Activated CD4-positive, alpha-beta memory T cell treated with anti-CD3 and anti-CD28 coated beads, Interleukin-2, amount 10 ng/mL, durations not matched to agents 7 days and 5 days (primary cell): Measurements from ENCODE around the gene AQP10. TPM values are rescaled to one million over a fixed set of nuclear protein-coding genes. Genes with fewer than 3 reads are reported as not detected.
"Not testable (repeated sequence)": the region's sequence is repeated elsewhere in the genome, so short reads cannot be mapped to it uniquely, and the experiment has no call there.

Experiments
- CTCF ChIA-PET: fragments of 350-600 bp; sonication (Branson Sonifier 250); formaldehyde crosslinking; loops from one replicate; lab custom pipeline; 2021; ENCODE audit warnings: antibody characterized with exemption, inconsistent platforms; lab: Charles Lee
- POLR2A ChIA-PET: fragments of 350-600 bp; sonication (Branson Sonifier 250); formaldehyde crosslinking; loops from one replicate; lab custom pipeline; 2021; ENCODE audit warnings: antibody characterized with exemption; lab: Charles Lee
- DNase-seq: peaks from one replicate; pipeline ENCODE4 v3.0.0-alpha.2; 2020
- H3K27ac Mint-ChIP-seq: one replicate; pipeline ENCODE4 v1.8.0; 2021; ENCODE audit warnings: mild to moderate bottlenecking, mixed read lengths
- H3K27me3 Mint-ChIP-seq: one replicate; pipeline ENCODE4 v1.8.0; 2021; ENCODE audit warnings: mixed read lengths
- H3K36me3 Mint-ChIP-seq: one replicate; pipeline ENCODE4 v1.8.0; 2021; ENCODE audit warnings: low read depth, mixed read lengths
- H3K4me1 Mint-ChIP-seq: one replicate; pipeline ENCODE4 v1.8.0; 2021; ENCODE audit warnings: mixed read lengths
- H3K4me3 Mint-ChIP-seq: one replicate; pipeline ENCODE4 v1.8.0; 2021; ENCODE audit warnings: mild to moderate bottlenecking, mixed read lengths
- H3K9me3 Mint-ChIP-seq: one replicate; pipeline ENCODE4 v1.8.0; 2021; ENCODE audit warnings: mixed read lengths
- total RNA-seq, 2 experiments: library from RNA; stranded (reverse); gene quantifications; one replicate each; pipeline ENCODE4 v1.2.3, GENCODE V29; 2021

AQP10 gene
- total RNA-seq, 2 experiments from 2014 or later, result not detected

- H3K27me3 Mint-ChIP-seq, result no peaks in the 10 kb centered on the region
- H3K9me3 Mint-ChIP-seq, result no peaks in the 10 kb centered on the region
- peak; percentile 93 for DNase-seq
- POLR2A ChIA-PET, result interaction anchor here (0.6 to 5.0 kb wide), 16 partner anchors 9 to 1947 kb away, joined by 3 to 71 read pairs (median 4); partner anchors contain the start of genes ATP8B2, HAX1, SMG5 and UBAP2L
- CTCF ChIA-PET, result interaction anchor here (0.5 to 6.6 kb wide), 63 partner anchors 10 to 939 kb away, joined by 3 to 197 read pairs (median 4); partner anchors contain the start of genes AQP10, ATP8B2, HAX1 and SLC39A1
- peaks cover 83% of the 10 kb centered on the region for H3K36me3 Mint-ChIP-seq
- peaks cover 89% of the 10 kb centered on the region for H3K4me1 Mint-ChIP-seq
- peak overlapping the region; percentile 81 for H3K27ac Mint-ChIP-seq
- peak overlapping the region; percentile 43 for H3K4me3 Mint-ChIP-seq
These were observed 14.3 kb downstream of the AQP10 start for GRCh38 chr1:154335025-154335714.

- peak overlapping the region; percentile 66 for H3K4me3 Mint-ChIP-seq
- peaks cover 89% of the 10 kb centered on the region for H3K4me1 Mint-ChIP-seq
- H3K36me3 Mint-ChIP-seq, result peaks cover 84% of the 10 kb centered on the region
- DNase-seq, result no peak
- CTCF ChIA-PET, result interaction anchor here (0.6 to 6.6 kb wide), 9 partner anchors 10 to 137 kb away, joined by 3 to 197 read pairs (median 12); partner anchors contain the start of genes ATP8B2 and HAX1
- H3K9me3 Mint-ChIP-seq, result no peaks in the 10 kb centered on the region
- peak overlapping the region; percentile 87 for H3K27ac Mint-ChIP-seq
- POLR2A ChIA-PET, result interaction anchor here (0.6 to 5.0 kb wide), 7 partner anchors 7 to 73 kb away, joined by 3 to 71 read pairs (median 4); partner anchors contain the start of gene ATP8B2
- no peaks in the 10 kb centered on the region for H3K27me3 Mint-ChIP-seq
These were observed 16.5 kb downstream of the AQP10 start for GRCh38 chr1:154337253-154337894.

- no peaks in the 10 kb centered on the region for H3K27me3 Mint-ChIP-seq
- H3K4me3 Mint-ChIP-seq, result no peak overlapping the region
- no peak for DNase-seq
- H3K36me3 Mint-ChIP-seq, result peaks cover 87% of the 10 kb centered on the region
- CTCF ChIA-PET, result interaction anchor here (0.6 to 6.6 kb wide), 2 partner anchors 13 to 48 kb away, joined by 3 to 197 read pairs; partner anchors contain the start of gene ATP8B2
- H3K27ac Mint-ChIP-seq, result peak overlapping the region; percentile 18
- POLR2A ChIA-PET, result interaction anchor here (1.3 to 2.5 kb wide), 3 partner anchors 11 to 14 kb away, joined by 3 to 6 read pairs (median 4); no protein-coding TSS in a partner anchor
- H3K9me3 Mint-ChIP-seq, result no peaks in the 10 kb centered on the region
- H3K4me1 Mint-ChIP-seq, result peaks cover 94% of the 10 kb centered on the region
These were observed 18.0 kb downstream of the AQP10 start for GRCh38 chr1:154338875-154339274.

DNA sequence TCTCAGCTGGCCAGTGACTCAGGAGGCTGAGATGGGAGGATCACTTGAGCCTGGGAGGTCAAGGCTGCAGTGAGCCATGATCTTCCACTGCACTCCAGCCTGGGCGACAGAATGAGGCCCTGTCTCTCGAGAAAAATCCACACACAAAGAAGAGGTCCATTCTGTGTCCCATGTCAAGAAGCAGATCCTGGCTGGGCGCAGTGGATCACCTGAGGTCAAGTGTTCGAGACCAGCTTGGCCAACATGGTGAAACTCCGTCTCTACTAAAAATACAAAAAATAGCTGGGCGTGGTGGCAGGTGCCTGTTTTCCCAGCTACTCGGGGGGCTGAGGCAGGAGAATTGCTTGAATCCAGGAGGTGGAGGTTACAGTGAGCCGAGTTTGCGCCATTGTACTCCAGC is 20.5 kb downstream of the AQP10 start:
- Mint-ChIP-seq H3K27ac (peak overlapping the region; percentile 61), H3K36me3 (peaks cover 91% of the 10 kb centered on the region), H3K4me1 (peaks cover 96% of the 10 kb centered on the region)
- H3K4me3 Mint-ChIP-seq, H3K9me3 Mint-ChIP-seq, H3K27me3 Mint-ChIP-seq, DNase-seq: not testable (repeated sequence)
- ChIA-PET CTCF (interaction anchor here (0.9 to 5.2 kb wide), 3 partner anchors 15 to 142 kb away, joined by 3 to 42 read pairs (median 8); partner anchors contain the start of gene ATP8B2), POLR2A (interaction anchor here (1.8 to 3.1 kb wide), 3 partner anchors 12 to 184 kb away, joined by 5 to 31 read pairs (median 11); partner anchors contain the start of gene UBAP2L)

GRCh38 chr1:154342132-154342531 is 21.2 kb downstream of the AQP10 start:
- DNase-seq, result no peak
- Mint-ChIP-seq H3K36me3 (peaks cover 95% of the 10 kb centered on the region), H3K9me3 (no peaks in the 10 kb centered on the region), H3K4me3 (peak overlapping the region; percentile 73), H3K4me1 (peaks cover 96% of the 10 kb centered on the region), H3K27ac (peak overlapping the region; percentile 93), H3K27me3 (no peaks in the 10 kb centered on the region)
- ChIA-PET POLR2A (interaction anchor here (0.9 to 3.1 kb wide), 10 partner anchors 10 to 612 kb away, joined by 3 to 31 read pairs (median 5); partner anchors contain the start of genes RPS27 and UBAP2L), CTCF (interaction anchor here (0.6 to 10.2 kb wide), 7 partner anchors 7 to 114 kb away, joined by 3 to 138 read pairs (median 6); partner anchors contain the start of gene ATP8B2)

DNA sequence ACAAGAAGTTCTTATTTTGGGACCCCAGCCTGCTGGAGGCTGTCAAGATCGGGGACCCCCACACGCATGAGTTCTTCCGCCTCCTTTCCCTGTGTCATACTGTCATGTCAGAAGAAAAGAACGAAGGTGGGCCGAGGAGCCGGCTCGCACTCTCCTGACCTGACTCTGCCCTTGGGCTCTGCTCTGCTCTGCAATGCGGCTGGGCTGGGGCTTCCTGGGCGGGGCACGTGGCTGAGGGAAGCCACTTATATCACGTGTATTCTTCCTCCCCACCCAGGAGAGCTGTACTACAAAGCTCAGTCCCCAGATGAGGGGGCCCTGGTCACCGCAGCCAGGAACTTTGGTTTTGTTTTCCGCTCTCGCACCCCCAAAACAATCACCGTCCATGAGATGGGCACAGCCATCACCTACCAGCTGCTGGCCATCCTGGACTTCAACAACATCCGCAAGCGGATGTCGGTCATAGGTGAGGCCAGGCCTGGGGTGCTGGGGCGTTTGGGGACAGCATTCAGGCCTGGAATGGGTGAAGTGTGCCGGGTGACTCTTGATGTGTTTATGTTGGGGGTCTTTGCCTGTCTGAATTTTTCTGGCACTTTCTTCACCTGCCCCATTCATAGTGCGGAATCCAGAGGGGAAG is 22.1 kb downstream of the AQP10 start:
- H3K27me3 Mint-ChIP-seq, result no peaks in the 10 kb centered on the region
- peaks cover 92% of the 10 kb centered on the region for H3K4me1 Mint-ChIP-seq
- peaks cover 95% of the 10 kb centered on the region for H3K36me3 Mint-ChIP-seq
- peak overlapping the region; percentile 73 for H3K4me3 Mint-ChIP-seq
- POLR2A ChIA-PET, result interaction anchor here (0.7 to 4.1 kb wide), 14 partner anchors 8 to 612 kb away, joined by 3 to 38 read pairs (median 5); partner anchors contain the start of genes RPS27 and UBAP2L
- peak; percentile 88 for DNase-seq
- peak overlapping the region; percentile 93 for H3K27ac Mint-ChIP-seq
- CTCF ChIA-PET, result interaction anchor here (0.7 to 10.2 kb wide), 13 partner anchors 8 to 204 kb away, joined by 3 to 138 read pairs (median 5); partner anchors contain the start of gene ATP8B2
- no peaks in the 10 kb centered on the region for H3K9me3 Mint-ChIP-seq

DNA sequence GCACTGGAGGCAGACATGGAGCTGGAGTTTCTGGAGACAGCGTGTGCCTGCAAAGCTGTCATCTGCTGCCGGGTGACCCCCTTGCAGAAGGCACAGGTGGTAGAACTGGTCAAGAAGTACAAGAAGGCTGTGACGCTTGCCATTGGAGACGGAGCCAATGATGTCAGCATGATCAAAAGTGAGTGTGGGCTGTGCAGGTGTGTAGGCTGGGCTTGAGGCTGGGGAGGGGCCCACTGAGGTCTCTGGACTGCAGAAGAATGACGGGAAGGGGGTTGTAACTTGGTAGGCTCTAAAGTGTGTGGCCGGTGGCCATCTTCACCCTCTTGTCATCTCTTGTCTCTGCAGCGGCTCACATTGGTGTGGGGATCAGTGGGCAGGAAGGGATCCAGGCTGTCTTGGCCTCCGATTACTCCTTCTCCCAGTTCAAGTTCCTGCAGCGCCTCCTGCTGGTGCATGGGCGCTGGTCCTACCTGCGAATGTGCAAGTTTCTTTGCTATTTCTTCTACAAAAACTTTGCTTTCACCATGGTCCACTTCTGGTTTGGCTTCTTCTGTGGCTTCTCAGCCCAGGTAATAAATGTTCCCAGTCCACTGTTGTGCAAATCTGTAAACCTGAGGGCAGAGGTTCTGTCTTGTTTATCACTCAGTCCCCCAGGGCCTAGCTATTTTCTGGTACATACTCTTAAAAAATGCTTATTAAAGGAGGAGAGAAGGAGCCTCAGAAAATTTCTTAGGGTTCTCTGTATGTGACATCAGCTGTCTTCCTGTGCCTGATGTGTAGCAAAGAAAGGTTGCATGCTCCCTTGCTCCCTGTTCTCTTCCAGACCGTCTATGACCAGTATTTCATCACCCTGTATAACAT is 24.3 kb downstream of the AQP10 start:
- peaks cover 93% of the 10 kb centered on the region for H3K36me3 Mint-ChIP-seq
- H3K27me3 Mint-ChIP-seq, result no peaks in the 10 kb centered on the region
- H3K4me3 Mint-ChIP-seq, result peak overlapping the region; percentile 73
- CTCF ChIA-PET, result interaction anchor here (0.6 to 10.2 kb wide), 20 partner anchors 9 to 201 kb away, joined by 3 to 138 read pairs (median 4); partner anchors contain the start of genes ATP8B2 and HAX1
- POLR2A ChIA-PET, result interaction anchor here (0.9 to 4.1 kb wide), 7 partner anchors 11 to 164 kb away, joined by 3 to 38 read pairs (median 4); partner anchors contain the start of genes ATP8B2 and HAX1
- peak overlapping the region; percentile 65 for H3K27ac Mint-ChIP-seq
- no peaks in the 10 kb centered on the region for H3K9me3 Mint-ChIP-seq
- H3K4me1 Mint-ChIP-seq, result peaks cover 75% of the 10 kb centered on the region
- peak; percentile 87 for DNase-seq

DNA sequence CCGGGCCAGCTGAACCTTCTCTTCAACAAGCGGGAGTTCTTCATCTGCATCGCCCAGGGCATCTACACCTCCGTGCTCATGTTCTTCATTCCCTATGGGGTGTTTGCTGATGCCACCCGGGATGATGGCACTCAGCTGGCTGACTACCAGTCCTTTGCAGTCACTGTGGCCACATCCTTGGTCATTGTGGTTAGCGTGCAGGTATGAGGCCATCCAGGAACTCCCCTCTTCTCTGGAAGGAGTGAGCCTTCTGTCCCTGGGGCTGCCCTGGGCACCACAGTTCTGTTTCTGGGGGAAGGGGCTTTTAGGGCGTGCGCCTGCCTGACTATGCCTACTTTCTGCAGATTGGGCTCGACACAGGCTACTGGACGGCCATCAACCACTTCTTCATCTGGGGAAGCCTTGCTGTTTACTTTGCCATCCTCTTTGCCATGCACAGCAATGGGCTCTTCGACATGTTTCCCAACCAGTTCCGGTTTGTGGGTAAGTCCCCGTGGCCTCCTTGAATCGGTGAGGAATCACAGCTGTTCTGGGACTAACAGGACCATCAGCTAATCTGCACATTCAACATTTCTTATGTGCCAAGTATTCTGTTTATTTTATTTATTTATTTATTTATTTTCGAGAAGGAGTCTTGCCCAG is 25.5 kb downstream of the AQP10 start:
- Mint-ChIP-seq H3K9me3 (no peaks in the 10 kb centered on the region), H3K27ac (no peak overlapping the region), H3K4me1 (peaks cover 65% of the 10 kb centered on the region), H3K27me3 (no peaks in the 10 kb centered on the region), H3K4me3 (no peak overlapping the region), H3K36me3 (peaks cover 85% of the 10 kb centered on the region)
- CTCF ChIA-PET, result interaction anchor here (1.2 to 10.2 kb wide), 6 partner anchors 11 to 134 kb away, joined by 3 to 138 read pairs (median 4); partner anchors contain the start of gene ATP8B2
- POLR2A ChIA-PET, result interaction anchor here (2.3 to 4.1 kb wide), 3 partner anchors 12 to 20 kb away, joined by 9 to 38 read pairs (median 22); partner anchors contain the start of gene ATP8B2
- DNase-seq, result no peak

GRCh38 chr1:154347961-154348360 is 27.1 kb downstream of the AQP10 start:
- peaks cover 63% of the 10 kb centered on the region for H3K4me1 Mint-ChIP-seq
- ChIA-PET CTCF (interaction anchor here (1.0 to 10.2 kb wide), 3 partner anchors 13 to 24 kb away, joined by 3 to 138 read pairs (median 3); no protein-coding TSS in a partner anchor), POLR2A (interaction anchor here (1.1 kb wide), 1 partner anchor 118 kb away, joined by 3 read pairs; no protein-coding TSS in a partner anchor)
- H3K9me3 Mint-ChIP-seq, result no peaks in the 10 kb centered on the region
- H3K27ac Mint-ChIP-seq, result no peak overlapping the region
- no peak overlapping the region for H3K4me3 Mint-ChIP-seq
- DNase-seq, result no peak
- H3K27me3 Mint-ChIP-seq, result no peaks in the 10 kb centered on the region
- peaks cover 76% of the 10 kb centered on the region for H3K36me3 Mint-ChIP-seq

DNA sequence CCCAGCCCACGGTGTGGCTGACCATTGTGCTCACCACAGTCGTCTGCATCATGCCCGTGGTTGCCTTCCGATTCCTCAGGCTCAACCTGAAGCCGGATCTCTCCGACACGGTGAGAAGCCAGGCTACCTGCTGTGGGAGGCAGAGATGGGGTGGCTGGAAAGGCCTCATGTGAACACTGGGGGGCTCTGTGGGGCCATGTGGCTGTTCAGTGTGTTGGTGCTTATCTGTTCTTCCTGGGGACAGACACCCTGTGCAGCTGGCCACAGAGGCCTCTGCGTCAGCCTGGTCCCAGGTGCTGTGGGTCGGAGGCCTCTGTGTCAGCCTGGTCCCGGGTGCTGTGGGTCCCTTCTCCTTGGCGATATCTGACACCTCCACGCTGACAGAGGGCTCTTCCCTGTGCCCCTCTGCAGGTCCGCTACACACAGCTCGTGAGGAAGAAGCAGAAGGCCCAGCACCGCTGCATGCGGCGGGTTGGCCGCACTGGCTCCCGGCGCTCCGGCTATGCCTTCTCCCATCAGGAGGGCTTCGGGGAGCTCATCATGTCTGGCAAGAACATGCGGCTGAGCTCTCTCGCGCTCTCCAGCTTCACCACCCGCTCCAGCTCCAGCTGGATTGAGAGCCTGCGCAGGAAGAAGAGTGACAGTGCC is 27.7 kb downstream of the AQP10 start:
- no peaks in the 10 kb centered on the region for H3K27me3 Mint-ChIP-seq
- no peak overlapping the region for H3K4me3 Mint-ChIP-seq
- no peak for DNase-seq
- H3K9me3 Mint-ChIP-seq, result no peaks in the 10 kb centered on the region
- ChIA-PET CTCF (interaction anchor here (1.7 to 10.2 kb wide), 2 partner anchors 13 to 19 kb away, joined by 3 to 138 read pairs; no protein-coding TSS in a partner anchor), POLR2A (interaction anchor here (1.1 kb wide), 1 partner anchor 117 kb away, joined by 3 read pairs; no protein-coding TSS in a partner anchor)
- H3K36me3 Mint-ChIP-seq, result peaks cover 70% of the 10 kb centered on the region
- H3K27ac Mint-ChIP-seq, result no peak overlapping the region
- H3K4me1 Mint-ChIP-seq, result peaks cover 63% of the 10 kb centered on the region
